ENCODE measurements around the gene DNAH10.

DNAH10 gene

GRCh38 chr12:123794027-123794426 is 31.9 kb downstream of the DNAH10 start:
- no peak for DNase-seq

- DNase-seq, result no peak
These were observed 36.4 kb downstream of the DNAH10 start for GRCh38 chr12:123798518-123798917.

- no peak for DNase-seq
These were observed 37.1 kb downstream of the DNAH10 start for GRCh38 chr12:123799227-123799626.

- DNase-seq, result no peak
These were observed 39.6 kb downstream of the DNAH10 start for GRCh38 chr12:123801573-123802178.

GRCh38 chr12:123805173-123805572 is 43.1 kb downstream of the DNAH10 start:
- DNase-seq, result no peak

GRCh38 chr12:123807002-123807401 is 44.9 kb downstream of the DNAH10 start:
- DNase-seq, result no peak

GRCh38 chr12:123807670-123808069 is 45.6 kb downstream of the DNAH10 start:
- no peak for DNase-seq

DNA sequence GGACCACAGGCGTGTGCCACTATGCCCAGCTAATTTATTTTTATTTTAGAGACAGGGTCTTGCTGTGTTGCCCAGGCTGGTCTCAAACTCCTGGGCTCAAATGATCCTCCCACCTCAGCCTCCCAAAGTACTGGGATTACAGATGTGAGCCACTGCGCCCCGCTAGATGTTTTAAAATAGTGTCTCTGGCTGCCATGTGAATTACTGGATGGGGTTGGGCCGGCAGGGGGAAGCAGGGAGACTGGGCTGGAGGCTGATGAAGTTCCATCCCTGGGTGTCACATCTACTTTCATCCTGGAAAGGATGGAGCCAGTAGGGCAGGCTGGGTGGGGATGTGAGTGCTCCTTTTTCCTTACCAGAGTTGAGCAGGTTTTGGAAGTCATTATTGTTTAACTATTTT is 46.1 kb downstream of the DNAH10 start:
- DNase-seq, result no peak

GRCh38 chr12:123813349-123813748 is 51.2 kb downstream of the DNAH10 start:
- no peak for DNase-seq

GRCh38 chr12:123815968-123816367 is 53.9 kb downstream of the DNAH10 start:
- no peak for DNase-seq

DNA sequence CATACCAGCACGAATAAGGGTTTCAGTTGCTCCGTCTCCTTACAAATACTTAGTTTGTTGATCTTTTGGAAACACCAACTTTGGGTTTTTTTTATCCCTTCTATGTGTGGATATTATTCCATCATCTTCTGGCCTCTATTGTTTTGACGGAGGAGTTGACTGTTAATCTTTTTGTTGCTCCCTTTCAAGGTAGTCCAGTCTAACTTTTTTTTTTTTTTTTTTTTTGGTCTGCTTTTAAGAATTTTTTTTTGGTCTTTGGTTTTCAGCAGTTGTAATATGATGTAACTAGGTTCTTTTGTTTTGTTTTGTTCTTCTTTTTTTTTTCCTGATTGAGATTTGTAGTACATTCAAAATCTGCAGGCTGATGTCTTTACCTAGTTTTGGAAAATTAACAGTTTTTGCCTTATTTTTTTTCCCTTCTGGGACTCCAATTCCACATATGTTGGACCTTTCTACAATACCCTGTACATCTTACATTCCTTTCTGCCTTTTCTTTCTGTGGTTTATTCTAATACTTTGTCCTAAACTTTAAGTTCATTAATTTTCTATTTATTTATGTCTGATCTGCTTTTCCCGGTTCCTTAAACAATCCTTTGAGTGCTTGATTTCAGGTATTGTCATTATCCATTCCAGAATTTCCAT is 54.9 kb downstream of the DNAH10 start:
- no peak for DNase-seq

GRCh38 chr12:123822804-123823203 is 60.7 kb downstream of the DNAH10 start:
- DNase-seq, result no peak

DNA sequence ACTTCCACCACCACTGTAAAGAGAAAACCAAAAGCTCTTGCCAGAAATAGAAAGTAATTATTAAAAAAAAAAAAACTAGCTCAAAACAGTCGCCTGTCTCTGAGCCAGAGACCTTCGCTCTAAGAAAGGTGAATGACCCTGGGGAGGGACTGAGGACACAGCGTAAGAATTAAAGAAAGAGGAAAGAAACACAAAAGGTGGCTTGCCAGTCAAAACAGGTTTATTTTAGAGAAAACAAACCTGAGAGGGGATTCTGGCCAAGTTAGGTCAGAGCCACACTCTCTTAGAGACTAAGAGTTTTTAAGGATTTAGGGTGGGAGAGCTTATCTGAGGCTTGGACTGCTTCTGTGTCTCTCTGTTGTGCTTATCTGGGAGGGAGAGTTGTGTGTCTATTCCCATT is 66.0 kb downstream of the DNAH10 start:
- DNase-seq, result no peak

DNA sequence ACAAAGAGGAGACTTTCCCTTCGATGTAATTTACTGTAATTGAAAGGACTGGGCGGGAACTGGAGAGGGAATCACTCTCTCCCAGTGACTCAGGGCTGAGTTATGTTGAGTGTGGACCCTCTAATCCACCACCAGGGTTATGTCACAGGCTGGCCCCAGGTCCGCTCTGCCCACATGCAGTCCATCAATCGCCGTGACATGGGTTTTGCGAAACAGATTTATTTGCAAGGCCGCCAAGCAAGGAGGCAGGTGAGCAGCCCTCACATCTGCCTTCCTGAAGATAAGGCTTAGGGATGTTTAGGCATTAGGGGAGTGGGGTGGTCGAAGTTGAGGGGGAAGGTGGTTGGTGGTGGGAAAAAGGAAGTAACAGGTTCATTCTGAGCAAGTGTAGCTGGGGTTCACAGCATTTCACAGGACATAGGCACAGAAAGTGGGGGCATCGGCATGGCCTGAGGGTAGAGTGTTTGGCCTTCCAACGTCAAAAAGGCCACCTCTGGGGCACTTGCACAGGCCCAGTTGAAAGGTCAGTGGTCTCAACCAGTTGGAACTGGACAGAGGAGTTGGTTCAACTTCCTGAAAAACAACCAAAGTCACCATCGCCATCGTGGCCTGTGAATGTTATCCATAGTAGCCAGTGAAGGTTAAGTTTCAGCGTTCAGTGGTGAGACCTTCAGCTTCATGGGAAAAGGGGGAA is 66.9 kb downstream of the DNAH10 start:
- DNase-seq, result no peak

DNA sequence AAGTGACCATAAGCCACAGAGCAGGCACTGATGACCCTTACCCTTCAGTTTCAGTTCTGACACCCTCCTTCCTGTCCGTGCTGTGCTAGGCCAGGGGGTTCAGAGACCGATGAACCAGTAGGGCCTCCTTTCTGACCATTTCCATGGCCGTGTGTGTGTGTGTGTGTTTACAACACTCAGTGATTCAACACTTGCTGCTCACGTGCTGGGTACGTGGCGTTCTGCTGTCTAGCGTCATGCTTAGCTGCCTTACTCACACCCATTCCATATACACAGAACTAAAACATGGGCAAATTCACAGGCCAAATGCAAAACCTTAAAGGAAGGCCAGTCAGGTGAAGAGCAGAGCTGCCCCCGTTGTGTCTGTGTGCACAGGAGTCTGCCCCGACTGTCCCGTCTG is 67.5 kb downstream of the DNAH10 start:
- DNase-seq, result no peak

- DNase-seq, result no peak
These were observed 68.6 kb downstream of the DNAH10 start for GRCh38 chr12:123830675-123831074.

DNA sequence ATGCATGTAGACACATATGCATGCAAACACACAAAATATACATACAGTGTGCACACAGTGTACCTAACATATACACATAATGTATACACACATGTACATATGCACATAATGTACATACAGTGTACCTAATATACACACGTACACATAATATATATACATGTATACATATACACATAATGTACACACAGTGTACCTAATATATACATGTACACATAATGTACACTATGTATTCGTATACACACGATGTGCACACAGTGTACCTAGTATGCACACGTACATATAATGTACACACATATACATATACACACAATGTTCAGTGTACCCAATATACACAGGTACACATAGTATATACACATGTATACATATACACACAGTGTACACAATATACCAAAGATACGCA is 70.0 kb downstream of the DNAH10 start:
- DNase-seq, result no peak

GRCh38 chr12:123833830-123834229 is 71.7 kb downstream of the DNAH10 start:
- DNase-seq, result no peak

GRCh38 chr12:123834845-123835244 is 72.7 kb downstream of the DNAH10 start:
- no peak for DNase-seq

DNA sequence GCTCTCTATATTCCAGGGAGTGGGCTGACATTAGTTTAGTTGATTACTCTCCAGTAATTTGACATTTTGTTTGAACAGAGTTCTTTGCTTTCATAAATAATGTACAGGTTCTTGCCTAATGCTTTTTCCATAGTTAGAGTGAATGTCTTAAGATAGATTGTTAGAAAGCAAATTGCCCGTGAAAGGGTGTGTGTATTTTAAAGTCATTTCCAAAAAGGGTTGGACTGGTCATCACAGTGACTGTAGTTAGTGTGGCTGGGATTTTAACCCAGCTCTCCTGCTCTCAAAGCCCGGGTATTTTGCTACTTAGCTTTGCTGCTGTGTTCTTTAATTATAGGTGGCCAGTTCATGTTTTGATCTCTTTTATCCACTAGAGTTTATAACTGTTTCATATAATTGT is 74.2 kb downstream of the DNAH10 start:
- DNase-seq, result no peak

- DNase-seq, result no peak
These were observed 77.7 kb downstream of the DNAH10 start for GRCh38 chr12:123839826-123840225.

DNA sequence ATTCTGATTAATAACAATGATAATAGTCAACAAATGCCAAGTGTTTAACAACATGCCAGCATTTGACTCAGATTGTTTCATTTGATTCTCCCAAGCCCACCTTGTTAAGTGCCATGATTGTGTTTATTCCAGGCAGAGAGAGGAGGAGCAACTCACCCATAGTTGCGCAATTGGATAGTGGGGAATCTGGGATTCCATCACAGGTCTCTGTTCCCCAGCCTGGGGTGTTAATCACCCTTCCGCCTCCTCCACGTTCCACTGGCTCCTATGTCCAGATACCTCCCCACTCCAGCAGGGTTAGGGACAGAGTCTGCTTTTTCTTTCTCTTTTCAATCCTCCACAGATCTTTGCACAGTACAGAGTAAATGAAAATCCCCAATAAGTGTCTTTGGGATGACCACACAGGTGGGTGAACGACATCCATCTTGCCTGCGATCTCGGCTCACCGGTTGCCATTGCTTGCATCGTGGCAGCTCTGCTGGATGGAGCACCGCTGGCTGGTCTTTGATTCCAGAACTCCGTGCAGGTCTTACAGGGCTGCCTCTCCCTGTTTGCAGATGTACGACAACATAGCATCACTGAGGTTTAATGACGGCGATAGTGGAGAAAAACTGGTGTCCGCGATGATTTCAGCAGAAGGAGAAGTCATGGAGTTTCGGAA is 78.8 kb downstream of the DNAH10 start:
- no peak for DNase-seq

GRCh38 chr12:123843912-123844748 is 82.0 kb downstream of the DNAH10 start:
- DNase-seq, result no peak

All from NCI-H1092 (cell line).